GM18526 (cell line): ENCODE data around the gene TSHR.

Experiments
- POLR2A ChIP-seq: IDR thresholded peaks from 3 replicates; pipeline ENCODE4 v1.6.1; 2011; ENCODE audit not compliant: insufficient read length; ENCODE audit errors: extremely low read depth

TSHR gene

GRCh38 chr14:80942191-80942600 is 13.2 kb upstream of the TSHR start:
- no peak for TF ChIP-seq POLR2A

GRCh38 chr14:80944861-80945617 is 10.4 kb upstream of the TSHR start:
- TF ChIP-seq POLR2A, result no peak

- no peak for TF ChIP-seq POLR2A
Observed at GRCh38 chr14:80946187-80946586, 9.2 kb upstream of the TSHR start.

- TF ChIP-seq POLR2A, result no peak
Observed at GRCh38 chr14:80946797-80947196, 8.6 kb upstream of the TSHR start.

- TF ChIP-seq POLR2A, result no peak
Observed at GRCh38 chr14:80948291-80948690, 7.1 kb upstream of the TSHR start.

- TF ChIP-seq POLR2A, result no peak
Observed at GRCh38 chr14:80951491-80951890, 3.9 kb upstream of the TSHR start.

DNA sequence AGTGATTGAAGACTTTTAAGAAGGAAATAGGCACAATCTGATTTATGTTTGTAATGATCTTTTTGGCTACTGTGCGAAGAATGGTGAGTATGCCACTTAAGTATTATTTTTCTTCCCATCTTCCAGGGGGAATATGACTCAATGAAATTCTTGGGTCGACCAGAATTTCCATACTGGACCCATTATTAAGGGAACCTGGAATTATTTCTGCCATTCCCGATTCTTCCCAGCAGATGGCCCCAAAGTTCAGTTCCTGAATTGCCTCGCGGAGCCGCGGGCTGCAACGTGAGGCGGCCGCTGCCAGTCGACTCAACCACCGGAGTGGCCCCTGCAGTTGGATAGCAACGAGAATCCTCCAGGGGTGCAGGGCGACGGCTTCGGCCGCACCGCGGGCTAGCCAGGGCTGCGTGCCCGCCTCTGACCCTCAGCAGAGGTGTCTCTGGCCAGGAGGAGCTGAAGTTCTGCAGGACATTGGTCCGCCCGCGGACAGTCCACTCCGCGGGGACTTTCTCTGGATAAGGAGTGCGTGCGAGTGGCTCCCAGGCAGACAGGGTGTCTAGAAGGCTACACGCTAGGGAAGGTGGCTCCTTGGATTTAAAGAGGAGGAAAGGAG is 628 bp upstream of the TSHR start:
- TF ChIP-seq POLR2A, result no peak

DNA sequence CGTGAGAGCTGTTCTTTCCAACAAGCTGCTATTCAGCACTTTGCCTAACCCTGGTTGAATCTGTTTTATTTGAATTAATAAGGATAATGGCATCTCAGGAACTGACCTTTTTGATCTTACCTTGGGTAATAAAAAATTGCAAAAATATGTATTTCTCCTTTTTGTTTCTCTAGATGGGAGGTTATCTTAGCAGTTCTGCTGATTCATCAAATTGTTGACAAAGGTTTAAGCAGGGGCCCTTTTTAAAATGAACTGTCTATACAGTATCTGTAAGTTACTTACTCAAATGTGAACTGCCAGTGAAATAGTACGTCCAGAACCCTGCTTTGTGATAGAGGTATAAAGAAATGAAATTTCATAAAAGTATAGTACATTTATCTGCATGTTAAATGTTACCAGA is 681 bp downstream of the TSHR start:
- TF ChIP-seq POLR2A, result no peak

DNA sequence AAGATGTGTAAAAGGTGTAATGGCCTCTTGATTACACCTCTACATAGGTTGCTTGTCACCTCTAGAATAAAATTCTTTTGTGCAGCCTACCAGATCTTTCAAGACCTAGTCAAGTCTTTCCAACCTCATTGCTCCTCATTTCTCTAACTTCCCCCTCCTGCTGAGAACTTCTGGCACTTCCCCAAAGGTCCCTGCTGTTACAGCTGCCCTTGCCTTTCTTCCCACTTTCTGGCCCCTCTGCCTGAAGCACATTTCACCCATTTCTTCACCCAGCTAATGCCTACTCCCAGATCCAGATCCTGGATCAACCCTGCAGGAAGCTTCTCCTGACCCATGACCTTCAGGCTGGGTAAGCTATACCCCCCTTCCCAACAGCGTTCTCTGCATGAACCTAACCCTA is 1.5 kb downstream of the TSHR start:
- no peak for TF ChIP-seq POLR2A

DNA sequence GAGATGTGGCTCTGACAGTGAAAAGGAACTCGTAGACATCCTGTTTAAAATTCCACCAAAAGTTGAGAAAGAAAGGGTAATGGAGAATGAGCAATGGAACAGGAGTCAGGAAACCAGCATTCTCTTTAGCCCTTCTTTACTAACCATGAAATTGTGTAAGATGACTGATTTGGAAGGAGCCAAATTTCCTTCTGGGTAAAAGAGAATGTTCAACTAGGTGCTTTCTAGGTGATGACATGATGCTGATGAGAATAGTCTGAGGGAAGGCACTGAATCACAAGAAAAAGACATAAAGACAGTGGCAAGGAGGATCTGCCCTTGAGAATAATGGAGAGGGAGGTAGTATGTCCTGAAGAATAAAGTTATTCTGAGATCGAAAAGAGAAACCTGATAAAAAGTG is 2.2 kb downstream of the TSHR start:
- no peak for TF ChIP-seq POLR2A

- no peak for TF ChIP-seq POLR2A
Observed at GRCh38 chr14:80958226-80958625, 2.8 kb downstream of the TSHR start.

- no peak for TF ChIP-seq POLR2A
Observed at GRCh38 chr14:80958939-80959338, 3.5 kb downstream of the TSHR start.

- TF ChIP-seq POLR2A, result no peak
Observed at GRCh38 chr14:80959496-80959895, 4.1 kb downstream of the TSHR start.

- TF ChIP-seq POLR2A, result no peak
Observed at GRCh38 chr14:80965037-80965436, 9.6 kb downstream of the TSHR start.

GRCh38 chr14:80973931-80974641 is 18.7 kb downstream of the TSHR start:
- no peak for TF ChIP-seq POLR2A

DNA sequence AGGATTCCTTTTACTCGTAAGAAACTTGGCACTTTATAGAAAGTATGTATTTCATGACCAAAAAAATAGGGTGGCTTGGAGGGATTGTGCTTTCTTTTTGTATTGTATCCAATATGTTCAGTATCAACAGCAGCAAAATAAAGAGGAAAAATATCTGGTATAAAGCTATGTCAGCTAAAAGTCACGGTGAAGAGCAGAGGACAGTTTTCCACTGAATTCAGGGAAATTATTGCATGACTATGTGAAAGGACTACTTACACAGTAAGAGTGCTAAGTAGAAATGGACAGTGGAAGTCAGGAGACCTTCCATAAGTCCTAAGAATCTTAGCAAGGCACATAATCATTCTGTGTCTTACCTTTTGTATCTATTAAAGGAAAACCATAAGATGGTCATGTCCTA is 19.3 kb downstream of the TSHR start:
- no peak for TF ChIP-seq POLR2A
